GM19023 (cell line): Measurements from ENCODE around the gene CADM1.

Experiments used
- ATAC-seq: cut with Tn5 transposase; IDR thresholded peaks from one replicate; pipeline ENCODE4 v1.9.1; 2021; ENCODE audit warnings: mild to moderate bottlenecking, moderate library complexity; ENCODE audit not compliant: unreplicated experiment

Gene CADM1

GRCh38 chr11:115290479-115290878 lies 213.7 kb downstream of the CADM1 start:
- no peak for ATAC-seq

DNA sequence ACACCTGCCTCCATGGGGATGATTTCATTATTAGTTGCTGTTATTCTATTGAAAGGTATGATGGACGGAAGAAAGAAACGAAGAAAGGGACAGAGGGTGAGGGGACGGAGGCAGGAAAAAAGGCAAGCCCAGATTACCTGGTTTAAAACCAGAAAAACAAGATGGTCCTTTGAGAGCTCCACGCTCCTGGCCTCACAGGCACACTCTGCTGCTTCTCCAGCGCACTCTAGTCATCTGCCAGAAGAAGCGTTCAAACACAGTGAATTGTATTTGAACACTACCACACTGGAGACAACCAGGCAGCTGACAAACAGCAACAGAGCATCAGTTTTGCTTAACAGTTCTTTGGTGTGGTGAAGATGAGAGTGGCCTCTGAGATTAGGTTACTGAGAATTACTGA lies 216.9 kb downstream of the CADM1 start:
- no peak for ATAC-seq

- ATAC-seq: no peak
Measured at GRCh38 chr11:115286614-115287013, 217.6 kb downstream of the CADM1 start.

DNA sequence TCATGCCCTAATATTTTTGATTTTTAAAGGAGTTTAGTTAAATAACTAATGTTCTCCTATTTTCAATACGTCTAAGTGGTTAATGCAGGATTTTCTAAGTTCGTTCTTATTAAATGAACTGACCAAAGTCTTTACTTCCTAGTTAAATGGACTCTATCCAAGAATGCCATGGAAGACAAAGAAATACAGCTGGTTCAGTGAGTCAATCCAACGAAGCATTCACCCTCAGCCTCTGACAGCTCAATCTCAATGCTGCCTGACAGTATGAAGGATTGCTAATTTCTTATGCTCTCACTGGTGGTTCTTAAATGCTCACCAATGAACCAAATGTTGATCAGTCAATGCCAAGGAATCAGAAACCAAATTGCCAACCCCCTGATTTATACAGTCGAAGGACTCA lies 219.4 kb downstream of the CADM1 start:
- no peak for ATAC-seq

DNA sequence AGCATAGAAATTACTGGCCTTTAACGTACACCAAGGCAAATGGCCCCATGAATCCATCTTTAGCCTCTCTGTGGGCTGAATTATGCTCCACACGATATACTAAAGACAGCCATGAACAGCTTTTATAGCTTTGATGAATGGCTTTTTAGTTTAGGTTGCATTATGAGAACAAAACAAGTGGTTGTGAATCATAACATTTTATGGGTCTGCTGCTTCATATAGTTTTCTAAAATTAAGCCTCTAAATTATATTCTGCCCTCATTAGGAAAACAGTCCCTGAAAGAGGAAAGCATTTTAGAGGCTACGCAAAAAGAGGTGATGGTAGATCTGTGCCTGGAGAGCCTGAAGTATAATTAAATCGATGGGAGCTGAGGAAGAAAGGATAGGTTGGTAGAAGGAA lies 221.3 kb downstream of the CADM1 start:
- ATAC-seq: no peak

GRCh38 chr11:115280775-115281174 lies 223.4 kb downstream of the CADM1 start:
- no peak for ATAC-seq

DNA sequence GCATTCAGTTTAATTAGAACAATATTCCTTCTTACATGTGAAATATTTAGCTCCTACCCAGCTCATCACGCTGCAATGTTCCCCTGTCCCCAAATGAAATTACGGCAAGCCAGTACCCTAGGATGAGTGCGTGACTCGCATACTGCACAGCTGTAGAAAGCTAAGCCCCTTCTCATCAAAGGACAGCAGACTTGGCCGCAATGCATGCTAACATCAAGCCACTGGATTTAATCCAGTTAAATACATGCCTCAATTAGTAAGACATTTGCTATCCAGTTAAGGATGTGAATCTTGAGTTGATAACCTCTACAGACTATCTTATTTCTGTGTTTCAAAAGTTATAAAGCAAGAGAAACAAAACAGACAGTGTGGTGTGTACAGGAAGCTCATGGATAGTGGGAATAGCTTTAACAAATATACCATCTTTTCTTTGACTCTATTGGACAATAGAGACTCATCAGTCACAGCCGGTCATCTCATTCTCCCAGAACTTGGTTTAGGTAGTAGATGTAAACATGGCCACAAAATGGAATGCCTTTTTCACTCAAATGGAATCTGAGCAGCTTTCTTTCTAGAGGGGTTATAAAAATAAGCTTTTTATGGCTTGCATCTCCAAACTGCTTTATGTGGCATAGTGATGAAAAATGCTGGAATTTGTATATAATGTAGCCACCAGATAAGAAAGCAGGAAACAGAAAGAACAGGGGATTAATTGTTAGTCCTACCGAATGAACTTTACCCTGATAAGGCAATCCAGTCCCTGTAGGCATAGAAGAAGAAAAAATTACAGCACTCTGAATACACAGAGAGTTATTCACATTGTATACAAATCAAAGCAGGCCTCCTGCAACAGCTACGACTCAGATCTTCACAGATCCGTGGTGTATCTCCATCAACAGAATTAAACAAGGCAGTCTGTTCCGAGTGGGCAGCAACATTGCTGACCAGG lies 224.1 kb downstream of the CADM1 start:
- no peak for ATAC-seq

- ATAC-seq: no peak
Measured at GRCh38 chr11:115276799-115277198, 227.4 kb downstream of the CADM1 start.

- no peak for ATAC-seq
Measured at GRCh38 chr11:115276191-115276590, 228.0 kb downstream of the CADM1 start.

- no peak for ATAC-seq
Measured at GRCh38 chr11:115275045-115275444, 229.2 kb downstream of the CADM1 start.

- no peak for ATAC-seq
Measured at GRCh38 chr11:115272925-115273324, 231.3 kb downstream of the CADM1 start.

DNA sequence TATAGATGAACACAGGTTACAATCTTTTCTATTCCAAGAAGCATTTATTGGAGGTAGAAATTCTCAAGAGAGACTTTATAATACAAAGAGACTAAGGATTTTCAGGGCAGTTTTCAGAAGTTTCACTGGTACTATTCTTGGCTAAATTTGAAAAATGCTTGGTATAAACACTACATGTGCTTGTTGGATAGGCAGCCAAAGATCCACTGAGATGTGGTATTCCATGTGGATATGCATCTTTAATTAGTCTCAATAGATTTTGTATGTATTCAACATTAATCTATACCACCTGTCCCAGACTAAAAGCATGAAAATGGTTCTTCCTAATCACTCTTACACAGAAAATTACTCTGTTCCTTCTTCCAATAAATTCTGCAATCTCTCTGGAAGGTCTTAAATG lies 232.6 kb downstream of the CADM1 start:
- ATAC-seq: no peak

- no peak for ATAC-seq
Measured at GRCh38 chr11:115269191-115269950, 234.8 kb downstream of the CADM1 start.

DNA sequence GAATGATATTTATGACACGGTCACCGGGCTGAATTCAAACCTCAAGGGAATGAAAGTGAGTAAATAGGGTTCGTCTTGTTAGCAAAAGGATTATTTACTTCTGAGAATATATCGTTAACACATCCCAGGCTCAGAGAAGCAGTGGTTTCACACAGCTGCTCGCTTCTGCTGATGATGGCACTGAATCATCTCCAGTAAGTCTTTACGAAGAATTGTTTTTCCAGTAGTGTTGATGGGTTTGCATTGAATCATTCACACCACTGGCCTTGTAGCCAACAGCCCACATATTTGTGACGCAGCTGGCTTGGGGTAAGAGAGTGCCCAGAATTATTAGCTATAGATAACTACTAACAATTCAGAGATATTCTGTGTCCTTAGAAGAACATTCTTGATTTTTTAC lies 236.3 kb downstream of the CADM1 start:
- ATAC-seq: no peak

DNA sequence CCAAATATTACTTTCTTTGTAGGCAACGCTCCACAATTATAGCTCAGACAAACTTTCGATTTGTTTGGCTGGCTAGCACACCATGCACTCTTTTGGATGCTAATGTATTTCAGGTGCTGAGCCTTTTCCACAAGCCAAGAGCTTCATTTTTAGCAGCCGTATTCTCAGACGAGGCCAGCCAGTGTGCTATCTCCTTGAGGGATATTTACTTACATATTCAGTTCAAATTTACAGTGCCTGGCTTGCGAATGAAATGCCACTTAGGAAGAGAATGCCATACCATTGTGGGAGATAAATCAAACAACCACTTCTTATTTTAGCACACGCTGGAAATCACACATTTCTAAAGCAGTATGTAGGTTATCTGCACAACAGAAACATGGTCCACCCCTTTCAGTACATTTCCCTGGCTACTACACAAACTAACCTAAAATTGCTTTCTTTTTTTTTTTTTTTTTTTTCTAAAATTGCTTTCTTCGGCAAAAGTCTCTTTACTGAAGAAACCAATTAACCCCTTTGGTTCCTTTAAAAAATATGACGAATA lies 236.9 kb downstream of the CADM1 start:
- ATAC-seq: no peak

DNA sequence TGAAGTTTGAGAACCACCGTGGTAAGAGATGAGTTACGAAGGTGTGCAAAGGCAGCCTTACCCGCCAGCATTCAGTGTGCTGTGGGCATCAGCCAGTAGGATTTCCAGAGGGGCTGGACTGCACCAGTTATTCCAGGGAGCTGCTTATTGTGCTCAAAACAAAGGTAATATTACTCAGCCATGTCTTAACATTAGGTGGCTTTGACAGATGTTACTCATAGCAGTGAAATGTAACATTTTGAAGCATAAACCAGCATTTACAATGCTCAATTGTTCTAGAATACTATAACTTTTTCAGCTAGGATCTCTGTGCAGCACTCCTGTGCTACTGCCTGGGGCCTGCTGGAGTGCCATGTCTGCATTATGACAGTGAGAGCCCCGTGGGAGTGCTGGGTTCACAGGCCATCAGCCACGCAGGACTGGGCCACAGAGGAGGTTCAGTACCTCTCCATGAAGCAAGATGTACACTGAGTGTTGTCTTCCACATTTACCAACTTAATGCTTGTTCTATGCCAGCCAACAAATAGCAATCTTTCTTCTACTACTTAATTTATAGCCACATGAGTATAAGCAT lies 238.1 kb downstream of the CADM1 start:
- ATAC-seq: no peak

DNA sequence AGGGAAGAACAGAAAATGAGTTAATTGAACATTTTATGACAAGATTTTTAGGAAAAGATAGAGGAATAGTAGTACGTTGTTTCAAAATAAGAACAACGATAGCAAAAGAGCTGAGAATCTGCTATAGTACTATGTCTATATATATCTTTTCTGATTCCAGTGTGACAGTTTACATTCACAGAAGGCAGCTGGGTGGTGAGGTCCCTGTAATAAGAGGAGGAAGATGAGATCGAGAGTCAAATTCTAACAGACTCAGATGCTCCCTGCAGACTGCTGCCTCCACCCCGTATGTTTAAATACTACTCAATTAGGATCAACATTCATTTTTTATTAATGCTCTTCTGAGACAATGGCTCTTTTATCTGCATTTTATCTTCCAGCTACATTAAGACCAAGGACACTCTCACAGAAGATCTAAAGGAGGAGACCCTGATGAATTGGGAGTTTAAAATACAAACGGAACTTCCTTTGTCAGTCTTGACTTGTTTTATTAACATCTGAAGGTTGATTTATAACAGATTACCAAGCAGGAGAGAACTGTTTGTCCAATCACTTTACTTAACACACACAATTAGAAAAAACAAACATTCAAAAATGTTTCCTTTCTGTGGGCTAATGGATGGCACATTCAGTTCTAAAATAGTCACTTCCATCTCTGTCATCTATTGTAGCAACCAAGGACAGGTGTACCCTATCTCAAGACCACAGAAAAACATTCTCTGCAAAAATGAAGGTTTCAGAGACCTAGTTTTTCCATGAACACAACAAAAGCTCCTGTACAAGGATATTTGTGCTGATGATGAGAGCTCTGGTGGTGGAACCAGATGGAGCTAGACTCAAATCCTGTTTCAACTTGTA lies 240.2 kb downstream of the CADM1 start:
- ATAC-seq: no peak

DNA sequence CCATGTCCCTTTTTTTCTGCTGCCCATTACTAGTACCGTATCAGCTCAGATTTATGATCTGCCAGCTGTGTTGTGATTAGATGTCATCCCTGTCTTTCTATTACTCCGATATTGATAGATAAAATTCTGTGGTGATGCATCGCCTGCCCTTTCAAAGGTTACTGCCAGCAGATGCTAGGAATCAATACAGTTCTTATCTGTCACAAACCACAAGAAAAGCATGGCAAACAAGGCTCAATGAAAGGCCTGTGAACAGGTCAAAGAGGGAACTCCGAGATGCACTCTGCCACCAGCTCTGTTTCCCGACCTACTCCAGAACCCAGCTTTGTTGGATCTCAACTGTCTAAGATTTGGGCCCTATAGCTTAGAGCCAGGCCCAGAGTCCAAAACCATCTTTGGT lies 246.0 kb downstream of the CADM1 start:
- no peak for ATAC-seq

- no peak for ATAC-seq
Measured at GRCh38 chr11:115257678-115258077, 246.5 kb downstream of the CADM1 start.

DNA sequence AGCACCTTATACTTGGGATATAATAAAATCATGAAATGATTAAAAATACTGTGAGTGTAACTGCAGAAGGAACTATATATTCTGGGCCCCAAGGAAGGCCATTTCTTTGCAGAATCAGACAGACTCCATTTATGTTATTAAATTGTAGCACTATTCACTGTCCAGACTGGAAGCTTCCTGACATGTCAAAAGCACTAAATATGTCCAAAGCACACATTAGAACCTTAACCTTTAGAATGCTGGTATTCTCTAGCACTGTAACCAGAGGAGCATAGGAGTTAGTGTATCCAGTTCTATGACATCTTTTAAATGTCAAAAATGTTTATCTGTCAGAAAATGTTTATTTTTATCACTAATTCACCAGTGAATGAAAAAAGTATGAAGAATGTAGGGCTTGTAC lies 246.9 kb downstream of the CADM1 start:
- no peak for ATAC-seq
